RWPE1 (cell line): ENCODE results near the gene CLIC5.

Experiments used
- CTCF ChIA-PET: fragments of 350-600 bp; sonication (Branson Sonifier 250); formaldehyde crosslinking; extraction: SDS; loops from one replicate; lab custom pipeline; 2021; lab: Yijun Ruan, JAX
- POLR2A ChIA-PET: fragments of 400-600 bp; formaldehyde crosslinking; extraction: SDS; loops from one replicate; lab custom pipeline; 2020; ENCODE audit warnings: antibody characterized with exemption; ENCODE audit not compliant: low non-redundant PET; lab: Yijun Ruan, JAX
- DNase-seq: peaks from one replicate; pipeline ENCODE4 v3.0.0; 2012; ENCODE audit warnings: low spot score
- H3K27ac ChIP-seq: fragments of 450-650 bp; 2 replicates; pipeline ENCODE4 v1.5.1; 2017
- TF ChIP-seq, protein P1 (sequence below): fragments of 450-650 bp; conservative IDR thresholded peaks from 2 replicates; pipeline ENCODE4 v1.5.1; 2017; ENCODE audit warnings: low read depth, mild to moderate bottlenecking

CLIC5 gene

DNA sequence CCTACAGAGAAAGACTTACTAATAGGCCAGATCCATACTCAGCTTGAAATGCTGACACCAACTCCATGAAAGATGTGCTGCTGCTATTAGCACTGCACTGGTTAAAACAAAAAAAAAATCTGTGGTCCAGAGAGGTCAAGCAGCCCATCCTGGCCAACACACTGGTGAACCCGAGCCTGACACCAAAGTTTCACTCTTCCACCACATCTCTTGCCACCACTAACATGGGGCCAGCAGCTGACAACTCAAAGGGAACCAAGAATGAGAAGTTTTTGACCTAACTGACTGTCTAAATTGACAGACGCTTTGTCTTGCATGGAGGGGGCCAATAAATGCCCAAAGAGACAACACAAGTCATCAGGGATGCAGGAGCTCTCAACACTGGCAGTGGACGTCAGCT, 5.4 kb downstream of the CLIC5 start:
- CTCF ChIA-PET: no interaction called here
- no peak for DNase-seq
- no peak overlapping the region for H3K27ac ChIP-seq
- TF ChIP-seq, protein P1, sequence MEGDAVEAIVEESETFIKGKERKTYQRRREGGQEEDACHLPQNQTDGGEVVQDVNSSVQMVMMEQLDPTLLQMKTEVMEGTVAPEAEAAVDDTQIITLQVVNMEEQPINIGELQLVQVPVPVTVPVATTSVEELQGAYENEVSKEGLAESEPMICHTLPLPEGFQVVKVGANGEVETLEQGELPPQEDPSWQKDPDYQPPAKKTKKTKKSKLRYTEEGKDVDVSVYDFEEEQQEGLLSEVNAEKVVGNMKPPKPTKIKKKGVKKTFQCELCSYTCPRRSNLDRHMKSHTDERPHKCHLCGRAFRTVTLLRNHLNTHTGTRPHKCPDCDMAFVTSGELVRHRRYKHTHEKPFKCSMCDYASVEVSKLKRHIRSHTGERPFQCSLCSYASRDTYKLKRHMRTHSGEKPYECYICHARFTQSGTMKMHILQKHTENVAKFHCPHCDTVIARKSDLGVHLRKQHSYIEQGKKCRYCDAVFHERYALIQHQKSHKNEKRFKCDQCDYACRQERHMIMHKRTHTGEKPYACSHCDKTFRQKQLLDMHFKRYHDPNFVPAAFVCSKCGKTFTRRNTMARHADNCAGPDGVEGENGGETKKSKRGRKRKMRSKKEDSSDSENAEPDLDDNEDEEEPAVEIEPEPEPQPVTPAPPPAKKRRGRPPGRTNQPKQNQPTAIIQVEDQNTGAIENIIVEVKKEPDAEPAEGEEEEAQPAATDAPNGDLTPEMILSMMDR: no peak
- POLR2A ChIA-PET: no interaction called here

DNA sequence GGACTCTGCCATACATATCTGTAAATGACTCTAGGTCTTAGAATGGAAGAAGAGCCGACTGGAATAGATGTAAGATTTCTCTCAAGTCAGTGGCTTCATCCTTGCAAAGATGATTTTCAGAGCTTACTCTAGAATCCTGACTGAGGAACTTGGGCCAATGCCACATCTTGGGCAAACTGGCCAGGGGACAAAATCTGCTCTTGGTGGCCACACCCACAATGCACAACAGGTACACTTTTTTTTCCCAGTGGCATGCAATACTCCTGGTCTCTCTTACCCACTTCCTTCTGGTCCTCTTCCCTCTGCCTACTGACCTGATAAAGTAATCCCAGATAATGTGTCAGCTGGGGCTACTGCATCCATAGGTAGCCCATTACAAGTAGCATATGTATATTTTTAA, 13.4 kb downstream of the CLIC5 start:
- POLR2A ChIA-PET: no interaction called here

DNA sequence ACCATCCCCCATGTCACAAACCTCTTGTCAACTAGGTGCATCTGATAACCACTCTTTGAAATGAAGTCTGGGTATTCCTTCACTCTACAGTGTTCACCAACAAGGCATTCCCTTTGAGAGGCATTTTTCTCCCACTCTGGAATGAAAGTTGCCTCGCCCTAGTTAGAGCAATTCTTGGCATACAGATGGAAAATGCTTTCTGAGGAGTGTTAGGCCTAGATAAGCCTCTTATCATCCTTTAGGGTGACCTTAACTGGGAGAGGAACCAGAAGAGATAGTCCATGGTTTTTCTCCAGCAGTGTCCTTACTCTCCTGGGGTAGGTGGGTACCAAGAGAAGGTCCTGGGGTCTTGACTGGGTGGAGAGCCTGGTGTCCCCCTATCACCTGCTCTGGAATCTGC, 14.8 kb downstream of the CLIC5 start:
- ChIA-PET POLR2A (no interaction called here), CTCF (no interaction called here)
- H3K27ac ChIP-seq: no peak overlapping the region
- TF ChIP-seq, protein P1: no peak
- no peak for DNase-seq

More for the DNA sequence above, 13.4 kb downstream of the CLIC5 start:
- H3K27ac ChIP-seq: no peak overlapping the region
- TF ChIP-seq, protein P1: no peak
- DNase-seq: no peak
- CTCF ChIA-PET: no interaction called here

DNA sequence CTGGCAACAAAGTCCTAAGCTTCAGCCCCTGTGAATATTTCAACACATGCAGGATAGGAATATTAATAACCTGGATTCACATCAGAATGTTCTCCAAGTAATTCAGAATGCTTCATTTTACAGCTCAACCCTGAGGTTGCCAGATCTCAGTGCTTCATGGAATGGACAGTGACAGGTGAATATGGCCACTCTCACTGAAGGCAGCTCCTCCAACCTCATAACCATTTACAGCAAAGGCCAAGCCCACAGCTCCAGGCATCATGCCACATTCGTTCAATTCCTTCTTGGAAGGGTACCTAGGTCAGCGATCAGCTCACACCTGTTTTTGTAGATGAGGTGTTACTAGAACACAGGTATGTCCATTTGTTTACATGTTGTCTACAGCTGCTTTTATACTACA, 17.1 kb downstream of the CLIC5 start:
- POLR2A ChIA-PET: no interaction called here
- no peak for DNase-seq
- TF ChIP-seq, protein P1: no peak
- no peak overlapping the region for H3K27ac ChIP-seq
- CTCF ChIA-PET: interaction anchor here (1.0 kb wide), 1 partner anchor 9 kb away, joined by 6 read pairs; no protein-coding TSS in a partner anchor

DNA sequence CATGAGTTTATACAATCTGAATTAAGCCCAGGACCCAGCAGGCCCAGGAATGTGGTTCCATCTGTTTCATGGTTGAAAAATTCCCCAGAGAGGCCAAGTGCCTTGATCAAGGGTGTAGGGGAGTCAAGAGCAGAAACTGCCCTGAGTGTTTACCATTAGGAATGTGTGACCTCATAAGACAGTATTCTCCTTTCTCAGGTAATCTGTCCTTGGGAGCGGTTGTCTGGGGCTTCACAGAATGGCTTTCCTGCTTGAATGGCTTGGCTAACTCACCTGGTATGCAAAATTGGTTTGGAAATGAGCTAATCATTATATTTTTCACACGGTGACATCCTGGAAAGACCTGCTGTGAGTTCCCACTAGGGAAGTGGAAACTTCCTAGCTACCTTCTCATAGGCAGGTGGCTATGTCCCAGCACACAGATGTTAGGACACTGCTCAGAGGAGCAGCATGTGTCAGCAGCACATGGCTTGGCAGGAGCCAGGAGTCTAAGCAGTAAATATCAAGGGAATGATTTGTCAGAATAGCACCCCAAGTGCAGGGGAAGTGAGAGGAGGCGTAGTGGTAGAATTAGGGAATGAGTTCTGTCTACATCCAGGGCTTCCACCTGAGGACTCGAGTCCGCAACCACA, 17.7 kb downstream of the CLIC5 start:
- H3K27ac ChIP-seq: no peak overlapping the region
- TF ChIP-seq, protein P1: no peak
- ChIA-PET CTCF (interaction anchor here (1.0 kb wide), 1 partner anchor 9 kb away, joined by 6 read pairs; no protein-coding TSS in a partner anchor), POLR2A (no interaction called here)
- DNase-seq: no peak

DNA sequence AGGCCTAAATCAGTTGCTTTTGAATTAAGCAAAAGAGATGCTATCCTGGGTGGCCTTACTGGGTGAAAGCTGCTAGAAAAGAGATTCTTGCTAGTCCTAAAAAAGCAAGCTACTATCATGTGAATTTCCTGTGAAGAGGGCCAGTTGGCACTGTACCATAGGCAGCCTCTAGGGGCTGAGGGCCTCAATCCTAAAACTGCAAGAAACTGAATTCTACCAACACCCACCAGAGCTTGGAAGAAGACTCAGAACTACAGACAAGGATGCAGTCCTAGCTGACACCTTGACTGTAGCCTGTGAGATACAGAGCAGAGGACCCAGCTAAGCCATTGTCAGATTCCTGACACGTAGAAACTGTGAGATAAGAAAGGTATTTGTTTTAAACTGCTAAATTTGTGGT, 24.5 kb downstream of the CLIC5 start:
- DNase-seq: no peak
- ChIA-PET CTCF (interaction anchor here (0.7 kb wide), 1 partner anchor 1590 kb away, joined by 4 read pairs; no protein-coding TSS in a partner anchor), POLR2A (no interaction called here)
- H3K27ac ChIP-seq: no peak overlapping the region
- TF ChIP-seq, protein P1: no peak
